HEK293T (cell line): ENCODE results near the gene PAPLN.

ENCODE experiments used
- FOXA1 ChIP-seq: fragments of 450-650 bp; IDR thresholded peaks from 2 replicates; pipeline ENCODE4 v1.6.1; 2016; ENCODE audit warnings: mild to moderate bottlenecking
- FOXK2 ChIP-seq: fragments of 450-650 bp; IDR thresholded peaks from 2 replicates; pipeline ENCODE4 v1.6.1; 2016; ENCODE audit warnings: mild to moderate bottlenecking
- FOXM1 ChIP-seq: fragments of 450-650 bp; IDR thresholded peaks from 2 replicates; pipeline ENCODE4 v1.6.1; 2017; ENCODE audit warnings: mild to moderate bottlenecking, borderline replicate concordance
- HDGF ChIP-seq: fragments of 450-650 bp; IDR thresholded peaks from 2 replicates; pipeline ENCODE4 v1.6.1; 2017; ENCODE audit warnings: antibody characterized with exemption, borderline replicate concordance
- L3MBTL2 ChIP-seq: fragments of 450-650 bp; conservative IDR thresholded peaks from 2 replicates; pipeline ENCODE4 v1.6.1; 2016; ENCODE audit warnings: mild to moderate bottlenecking
- LEF1 ChIP-seq: fragments of 450-650 bp; IDR thresholded peaks from 2 replicates; pipeline ENCODE4 v1.6.1; 2017; ENCODE audit warnings: mild to moderate bottlenecking, borderline replicate concordance
- SP1 ChIP-seq: fragments of 450-650 bp; IDR thresholded peaks from 2 replicates; pipeline ENCODE4 v1.6.1; 2017
- SUZ12 ChIP-seq: fragments of 450-650 bp; IDR thresholded peaks from 2 replicates; pipeline ENCODE4 v1.6.1; 2016; ENCODE audit warnings: mild to moderate bottlenecking
- TARDBP ChIP-seq: fragments of 450-650 bp; IDR thresholded peaks from 2 replicates; pipeline ENCODE4 v1.6.1; 2016
- ZNF384 ChIP-seq: fragments of 450-650 bp; IDR thresholded peaks from 2 replicates; pipeline ENCODE4 v1.6.1; 2016
- TF ChIP-seq, protein P1 (sequence below): fragments of 450-650 bp; IDR thresholded peaks from 2 replicates; pipeline ENCODE4 v1.6.1; 2016

DNA sequence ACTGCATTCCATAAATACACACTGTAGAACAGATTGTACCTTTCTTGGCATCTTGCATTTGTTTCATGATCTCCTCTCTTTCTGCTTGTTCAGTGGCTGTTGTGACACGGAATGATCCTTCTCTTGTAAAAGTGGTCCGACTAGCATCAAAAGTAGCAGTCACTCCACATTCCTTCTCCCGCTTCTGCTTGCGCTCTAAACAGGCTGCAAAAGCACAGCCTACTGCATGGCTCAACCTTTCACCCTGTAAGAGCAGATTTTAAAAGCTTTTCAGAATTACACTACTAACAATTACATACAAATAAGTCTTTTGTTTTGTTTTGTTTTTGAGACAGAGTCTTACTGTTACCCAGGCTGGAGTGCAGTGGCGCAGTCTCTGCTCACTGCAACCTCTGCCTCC lies 49.8 kb downstream of the PAPLN start:
- TF ChIP-seq SP1 (no peak), ZNF384 (no peak), LEF1 (no peak), FOXA1 (no peak), SUZ12 (no peak), FOXK2 (no peak), TARDBP (no peak), L3MBTL2 (no peak), FOXM1 (no peak), HDGF (no peak)
- TF ChIP-seq, protein P1, sequence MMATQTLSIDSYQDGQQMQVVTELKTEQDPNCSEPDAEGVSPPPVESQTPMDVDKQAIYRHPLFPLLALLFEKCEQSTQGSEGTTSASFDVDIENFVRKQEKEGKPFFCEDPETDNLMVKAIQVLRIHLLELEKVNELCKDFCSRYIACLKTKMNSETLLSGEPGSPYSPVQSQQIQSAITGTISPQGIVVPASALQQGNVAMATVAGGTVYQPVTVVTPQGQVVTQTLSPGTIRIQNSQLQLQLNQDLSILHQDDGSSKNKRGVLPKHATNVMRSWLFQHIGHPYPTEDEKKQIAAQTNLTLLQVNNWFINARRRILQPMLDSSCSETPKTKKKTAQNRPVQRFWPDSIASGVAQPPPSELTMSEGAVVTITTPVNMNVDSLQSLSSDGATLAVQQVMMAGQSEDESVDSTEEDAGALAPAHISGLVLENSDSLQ: no peak
